Activated CD4-positive, alpha-beta memory T cell treated with anti-CD3 and anti-CD28 coated beads, Interleukin-2, amount 10 ng/mL, durations not matched to agents 7 days and 5 days (primary cell): ENCODE results near the gene FAM151A. TPM values are rescaled to one million over a fixed set of nuclear protein-coding genes. Genes with fewer than 3 reads are reported as not detected.

ENCODE experiments used
- CTCF ChIA-PET: fragments of 350-600 bp; sonication (Branson Sonifier 250); formaldehyde crosslinking; loops from one replicate; lab custom pipeline; 2021; ENCODE audit warnings: antibody characterized with exemption, inconsistent platforms; lab: Charles Lee
- POLR2A ChIA-PET: fragments of 350-600 bp; sonication (Branson Sonifier 250); formaldehyde crosslinking; loops from one replicate; lab custom pipeline; 2021; ENCODE audit warnings: antibody characterized with exemption; lab: Charles Lee
- DNase-seq: peaks from one replicate; pipeline ENCODE4 v3.0.0-alpha.2; 2020
- H3K27ac Mint-ChIP-seq: one replicate; pipeline ENCODE4 v1.8.0; 2021; ENCODE audit warnings: mild to moderate bottlenecking, mixed read lengths
- H3K27me3 Mint-ChIP-seq: one replicate; pipeline ENCODE4 v1.8.0; 2021; ENCODE audit warnings: mixed read lengths
- H3K36me3 Mint-ChIP-seq: one replicate; pipeline ENCODE4 v1.8.0; 2021; ENCODE audit warnings: low read depth, mixed read lengths
- H3K4me1 Mint-ChIP-seq: one replicate; pipeline ENCODE4 v1.8.0; 2021; ENCODE audit warnings: mixed read lengths
- H3K4me3 Mint-ChIP-seq: one replicate; pipeline ENCODE4 v1.8.0; 2021; ENCODE audit warnings: mild to moderate bottlenecking, mixed read lengths
- H3K9me3 Mint-ChIP-seq: one replicate; pipeline ENCODE4 v1.8.0; 2021; ENCODE audit warnings: mixed read lengths
- total RNA-seq, 2 experiments: library from RNA; stranded (reverse); gene quantifications; one replicate each; pipeline ENCODE4 v1.2.3, GENCODE V29; 2021

Gene FAM151A
- total RNA-seq, 2 experiments from 2014 or later = not detected

GRCh38 chr1:54604572-54605370, 18.6 kb downstream of the FAM151A start:
- Mint-ChIP-seq H3K9me3 (no peaks in the 10 kb centered on the region), H3K27me3 (no peaks in the 10 kb centered on the region), H3K4me1 (peaks cover 13% of the 10 kb centered on the region), H3K4me3 (no peak overlapping the region), H3K27ac (no peak overlapping the region), H3K36me3 (no peaks in the 10 kb centered on the region)
- peak; percentile 46 for DNase-seq
- ChIA-PET POLR2A (no interaction called here), CTCF (interaction anchor here (0.7 kb wide), 1 partner anchor 69 kb away, joined by 3 read pairs; no protein-coding TSS in a partner anchor)

GRCh38 chr1:54604051-54604450, 19.3 kb downstream of the FAM151A start:
- ChIA-PET POLR2A (no interaction called here), CTCF (no interaction called here)
- Mint-ChIP-seq H3K9me3 (no peaks in the 10 kb centered on the region), H3K27me3 (no peaks in the 10 kb centered on the region), H3K4me1 (peaks cover 13% of the 10 kb centered on the region), H3K4me3 (no peak overlapping the region), H3K36me3 (no peaks in the 10 kb centered on the region), H3K27ac (no peak overlapping the region)
- no peak for DNase-seq

GRCh38 chr1:54603241-54603640, 20.1 kb downstream of the FAM151A start:
- Mint-ChIP-seq H3K27me3 (no peaks in the 10 kb centered on the region), H3K4me1 (peaks cover 13% of the 10 kb centered on the region), H3K4me3 (no peak overlapping the region), H3K36me3 (no peaks in the 10 kb centered on the region), H3K9me3 (no peaks in the 10 kb centered on the region), H3K27ac (no peak overlapping the region)
- ChIA-PET CTCF (no interaction called here), POLR2A (no interaction called here)
- DNase-seq = no peak

GRCh38 chr1:54602554-54602953, 20.8 kb downstream of the FAM151A start:
- CTCF ChIA-PET = no interaction called here
- Mint-ChIP-seq H3K27me3 (no peaks in the 10 kb centered on the region), H3K9me3 (no peaks in the 10 kb centered on the region), H3K4me3 (no peak overlapping the region), H3K27ac (no peak overlapping the region), H3K4me1 (peaks cover 13% of the 10 kb centered on the region), H3K36me3 (no peaks in the 10 kb centered on the region)
- DNase-seq = no peak
- POLR2A ChIA-PET = no interaction called here

- POLR2A ChIA-PET = no interaction called here
- CTCF ChIA-PET = no interaction called here
- no peaks in the 10 kb centered on the region for H3K27me3 Mint-ChIP-seq
- H3K9me3 Mint-ChIP-seq = no peaks in the 10 kb centered on the region
- peaks cover 13% of the 10 kb centered on the region for H3K4me1 Mint-ChIP-seq
- DNase-seq = no peak
- no peak overlapping the region for H3K4me3 Mint-ChIP-seq
- H3K27ac Mint-ChIP-seq = no peak overlapping the region
- no peaks in the 10 kb centered on the region for H3K36me3 Mint-ChIP-seq
These were observed 21.6 kb downstream of the FAM151A start for GRCh38 chr1:54601730-54602129.

DNA sequence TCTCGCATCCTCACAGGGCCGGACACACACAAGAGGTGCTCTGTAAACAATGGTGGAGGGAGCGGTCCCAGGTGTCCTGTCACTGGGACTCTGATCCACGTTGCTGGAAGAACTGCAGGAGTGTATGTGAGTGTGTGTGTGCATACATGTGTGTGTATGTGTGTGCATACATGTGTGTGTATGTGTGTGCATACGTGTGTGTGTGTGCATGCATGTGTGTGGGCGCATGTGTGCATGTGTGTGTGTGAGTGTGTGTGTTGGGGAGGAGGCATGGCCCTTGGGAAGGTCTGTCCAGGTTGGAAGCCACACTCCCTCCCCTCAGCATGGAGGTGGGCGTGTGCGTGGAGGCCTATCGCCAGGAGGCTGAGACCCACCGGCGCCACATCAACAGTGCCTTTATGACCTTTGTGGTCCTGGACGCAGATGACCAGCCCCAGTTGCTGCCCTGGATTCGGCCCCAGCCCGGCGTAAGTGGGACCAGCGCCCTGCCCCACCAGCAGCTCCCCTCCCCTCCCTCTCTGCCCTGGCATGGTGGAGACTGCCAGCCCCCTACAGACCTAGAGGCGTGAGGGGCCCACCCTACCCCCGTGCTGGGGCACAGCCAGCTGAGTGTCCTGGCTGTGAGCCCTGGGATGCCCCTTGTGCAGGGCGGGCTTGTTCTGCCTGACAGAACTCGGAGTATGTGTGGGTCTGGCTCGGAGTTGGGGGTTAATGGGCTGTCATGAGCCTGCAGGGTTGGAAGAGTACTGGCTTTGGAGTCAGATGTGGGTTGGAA, 22.2 kb downstream of the FAM151A start:
- Mint-ChIP-seq H3K36me3 (no peaks in the 10 kb centered on the region), H3K27me3 (no peaks in the 10 kb centered on the region), H3K9me3 (no peaks in the 10 kb centered on the region), H3K27ac (no peak overlapping the region), H3K4me3 (no peak overlapping the region), H3K4me1 (peaks cover 13% of the 10 kb centered on the region)
- ChIA-PET CTCF (no interaction called here), POLR2A (no interaction called here)
- no peak for DNase-seq

DNA sequence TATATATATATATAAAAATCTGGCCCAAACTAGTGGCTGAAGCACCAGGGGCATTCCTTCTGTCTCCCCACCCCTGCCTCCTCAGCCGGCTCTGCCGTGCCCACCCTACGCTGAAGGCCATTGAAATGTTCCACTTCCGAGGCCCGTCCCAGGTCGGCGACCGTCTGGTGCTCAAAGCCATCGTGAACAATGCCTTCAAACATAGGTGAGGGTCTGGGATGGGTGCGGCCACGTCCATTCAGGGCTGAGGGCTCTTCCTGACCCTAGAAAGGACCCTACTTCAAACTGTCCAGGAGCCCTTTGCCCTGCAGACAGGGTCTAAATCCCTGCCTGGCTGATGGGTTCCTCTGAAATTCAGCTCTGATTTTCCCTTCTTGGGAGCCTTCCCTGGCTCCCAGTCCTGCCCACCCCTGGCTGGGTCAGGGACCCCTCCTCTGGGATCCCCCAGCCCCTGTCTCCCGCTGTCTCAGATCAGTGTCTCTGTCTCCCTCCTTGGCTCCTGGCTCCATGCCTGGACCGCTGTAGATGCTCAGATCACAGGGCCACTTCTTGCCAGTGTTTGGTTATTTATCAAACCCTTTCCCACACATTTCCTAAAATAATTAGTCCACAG, 24.0 kb downstream of the FAM151A start:
- no peak for DNase-seq
- ChIA-PET CTCF (no interaction called here), POLR2A (no interaction called here)
- Mint-ChIP-seq H3K36me3 (no peaks in the 10 kb centered on the region), H3K27ac (no peak overlapping the region), H3K27me3 (no peaks in the 10 kb centered on the region), H3K9me3 (no peaks in the 10 kb centered on the region), H3K4me1 (peaks cover 1% of the 10 kb centered on the region), H3K4me3 (no peak overlapping the region)

GRCh38 chr1:54597455-54598030, 25.8 kb downstream of the FAM151A start:
- H3K27me3 Mint-ChIP-seq = no peaks in the 10 kb centered on the region
- ChIA-PET CTCF (no interaction called here), POLR2A (no interaction called here)

GRCh38 chr1:54596756-54597155, 26.6 kb downstream of the FAM151A start:
- DNase-seq = no peak
- no peak overlapping the region for H3K4me3 Mint-ChIP-seq
- CTCF ChIA-PET = no interaction called here

More at GRCh38 chr1:54597455-54598030, 25.8 kb downstream of the FAM151A start:
- no peak for DNase-seq
- H3K4me1 Mint-ChIP-seq = no peaks in the 10 kb centered on the region
- H3K9me3 Mint-ChIP-seq = no peaks in the 10 kb centered on the region
- no peaks in the 10 kb centered on the region for H3K36me3 Mint-ChIP-seq
- H3K27ac Mint-ChIP-seq = no peak overlapping the region
- H3K4me3 Mint-ChIP-seq = no peak overlapping the region

GRCh38 chr1:54595956-54596498, 27.3 kb downstream of the FAM151A start:
- Mint-ChIP-seq H3K4me1 (no peaks in the 10 kb centered on the region), H3K27me3 (no peaks in the 10 kb centered on the region), H3K27ac (no peak overlapping the region), H3K36me3 (no peaks in the 10 kb centered on the region), H3K9me3 (no peaks in the 10 kb centered on the region), H3K4me3 (no peak overlapping the region)
- ChIA-PET POLR2A (no interaction called here), CTCF (no interaction called here)
- no peak for DNase-seq

More at GRCh38 chr1:54596756-54597155, 26.6 kb downstream of the FAM151A start:
- POLR2A ChIA-PET = no interaction called here
- H3K4me1 Mint-ChIP-seq = no peaks in the 10 kb centered on the region
- no peaks in the 10 kb centered on the region for H3K36me3 Mint-ChIP-seq
- no peaks in the 10 kb centered on the region for H3K9me3 Mint-ChIP-seq
- H3K27me3 Mint-ChIP-seq = no peaks in the 10 kb centered on the region
- no peak overlapping the region for H3K27ac Mint-ChIP-seq

DNA sequence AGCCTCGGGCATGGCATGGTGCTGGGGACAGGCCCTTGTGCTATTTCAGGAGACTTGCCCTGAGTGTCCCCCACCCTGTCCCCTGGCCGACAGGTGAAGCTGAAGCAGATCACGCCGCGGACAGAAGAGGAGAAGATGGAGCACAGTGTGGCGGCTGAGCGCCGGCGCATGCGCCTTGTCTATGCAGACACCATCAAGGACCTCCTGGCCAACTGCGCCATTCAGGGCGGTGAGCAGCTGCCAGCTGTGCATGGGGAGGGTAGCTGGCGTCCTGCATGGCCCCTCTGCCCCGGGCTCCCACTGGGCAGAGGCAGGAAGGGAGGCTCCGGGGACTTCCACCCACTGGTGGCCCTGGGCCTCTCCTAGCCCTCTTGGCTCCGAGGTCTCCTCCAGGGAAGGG, 28.9 kb downstream of the FAM151A start:
- no peaks in the 10 kb centered on the region for H3K36me3 Mint-ChIP-seq
- H3K27ac Mint-ChIP-seq = no peak overlapping the region
- CTCF ChIA-PET = interaction anchor here (1.2 kb wide), 1 partner anchor 105 kb away, joined by 3 read pairs; no protein-coding TSS in a partner anchor
- no peaks in the 10 kb centered on the region for H3K27me3 Mint-ChIP-seq
- POLR2A ChIA-PET = no interaction called here
- H3K9me3 Mint-ChIP-seq = no peaks in the 10 kb centered on the region
- H3K4me3 Mint-ChIP-seq = no peak overlapping the region
- no peak for DNase-seq
- H3K4me1 Mint-ChIP-seq = no peaks in the 10 kb centered on the region

DNA sequence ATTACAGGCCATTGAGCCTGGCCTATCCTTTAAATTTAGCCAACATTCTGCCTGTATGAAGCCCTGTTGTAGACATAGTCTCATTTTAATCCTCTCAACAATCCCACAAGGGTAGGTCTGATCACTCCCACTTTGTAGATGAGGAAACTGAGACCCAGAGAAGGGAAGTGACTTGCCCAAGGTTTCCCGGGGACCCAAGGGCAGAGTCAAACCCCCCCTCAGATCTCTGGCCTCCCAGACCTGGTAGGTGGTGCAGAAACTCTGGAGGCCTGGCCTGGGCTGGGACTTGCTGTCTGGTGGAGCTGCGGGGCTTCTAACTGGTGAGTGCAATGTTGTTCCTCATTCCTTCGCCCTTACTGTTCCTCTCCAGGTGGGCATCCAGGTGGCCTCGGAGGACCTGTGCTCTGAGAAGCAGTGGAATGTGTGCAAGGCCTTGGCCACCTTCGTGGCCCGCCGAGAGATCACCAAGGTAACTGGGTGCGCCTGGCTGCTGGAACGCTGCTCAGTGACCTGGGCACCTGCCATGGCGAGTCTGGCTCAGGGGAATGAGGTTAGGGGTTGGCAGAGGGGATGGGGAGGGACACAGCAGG, 29.7 kb downstream of the FAM151A start:
- H3K9me3 Mint-ChIP-seq = no peaks in the 10 kb centered on the region

More for the DNA sequence above, 29.7 kb downstream of the FAM151A start:
- H3K27me3 Mint-ChIP-seq = no peaks in the 10 kb centered on the region
- ChIA-PET CTCF (no interaction called here), POLR2A (no interaction called here)
- no peak overlapping the region for H3K27ac Mint-ChIP-seq
- H3K4me1 Mint-ChIP-seq = no peaks in the 10 kb centered on the region
- DNase-seq = no peak
- no peak overlapping the region for H3K4me3 Mint-ChIP-seq
- H3K36me3 Mint-ChIP-seq = no peaks in the 10 kb centered on the region
